ENCODE measurements around the gene LPIN3.

Gene LPIN3

DNA sequence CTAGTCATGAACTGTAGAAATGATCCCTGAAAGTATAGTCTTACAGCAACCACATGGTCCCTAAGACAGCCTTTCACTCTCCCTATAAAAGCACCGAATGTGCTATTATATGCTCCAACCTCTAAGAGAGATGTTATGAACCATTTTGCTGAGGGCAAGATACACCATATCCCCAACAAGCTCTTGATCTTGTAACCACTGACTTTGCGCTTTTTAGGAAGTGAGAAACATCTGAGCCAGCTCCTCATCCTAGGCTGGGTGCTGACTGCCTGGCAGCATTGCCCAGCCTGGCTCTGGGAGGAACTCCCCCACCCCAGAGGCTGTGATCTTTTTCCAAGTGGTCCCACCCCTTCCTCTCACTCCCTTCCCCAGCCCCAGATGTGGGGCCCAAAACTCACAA lies 29.1 kb downstream of the LPIN3 start:
- no peak overlapping the region for H3K9ac ChIP-seq (ENCODE audit: low read length)
- peaks cover 12% of the 10 kb centered on the region for H3K9me3 ChIP-seq (ENCODE audit: control insufficient read depth, insufficient read depth, low read depth, low read length)
- H3K27me3 ChIP-seq (ENCODE audit: control insufficient read depth, insufficient read depth, low read length), result peaks cover 45% of the 10 kb centered on the region
- peaks cover 11% of the 10 kb centered on the region for H3K4me1 ChIP-seq (ENCODE audit: control insufficient read depth, insufficient read depth, low read length)
- no peaks in the 10 kb centered on the region for H3K36me3 ChIP-seq (ENCODE audit: control insufficient read depth, insufficient read depth, low read length)
- no peak overlapping the region for H3K27ac ChIP-seq (ENCODE audit: low read depth, low read length)
- no peak overlapping the region for H3K4me3 ChIP-seq (ENCODE audit: low read depth, low read length)

DNA sequence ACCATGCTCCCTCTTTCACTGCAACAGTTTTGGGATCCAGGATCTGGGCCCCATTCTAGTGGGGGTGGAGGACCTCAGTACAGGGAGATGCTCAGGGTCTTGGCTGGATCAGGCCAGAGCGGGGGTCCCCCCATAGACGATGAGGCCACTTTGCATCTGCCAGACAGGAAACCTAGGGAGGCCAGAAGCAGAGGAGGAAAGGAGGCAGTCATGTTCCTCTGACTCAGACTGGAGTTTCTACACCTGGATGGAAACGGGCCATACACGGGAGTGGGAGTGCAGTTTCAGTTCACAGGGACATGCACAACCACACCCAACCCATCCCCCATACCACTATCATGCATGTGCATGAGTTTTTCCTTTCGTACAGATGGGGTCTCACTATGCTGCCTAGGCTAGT lies 29.6 kb downstream of the LPIN3 start:
- H3K4me1 ChIP-seq (ENCODE audit: control insufficient read depth, insufficient read depth, low read length), result peaks cover 11% of the 10 kb centered on the region
- H3K9ac ChIP-seq (ENCODE audit: low read length), result no peak overlapping the region
- H3K27ac ChIP-seq (ENCODE audit: low read depth, low read length), result no peak overlapping the region
- H3K36me3 ChIP-seq (ENCODE audit: control insufficient read depth, insufficient read depth, low read length), result no peaks in the 10 kb centered on the region
- H3K9me3 ChIP-seq (ENCODE audit: control insufficient read depth, insufficient read depth, low read depth, low read length), result peaks cover 12% of the 10 kb centered on the region
- peaks cover 40% of the 10 kb centered on the region for H3K27me3 ChIP-seq (ENCODE audit: control insufficient read depth, insufficient read depth, low read length)
- H3K4me3 ChIP-seq (ENCODE audit: low read depth, low read length), result no peak overlapping the region

DNA sequence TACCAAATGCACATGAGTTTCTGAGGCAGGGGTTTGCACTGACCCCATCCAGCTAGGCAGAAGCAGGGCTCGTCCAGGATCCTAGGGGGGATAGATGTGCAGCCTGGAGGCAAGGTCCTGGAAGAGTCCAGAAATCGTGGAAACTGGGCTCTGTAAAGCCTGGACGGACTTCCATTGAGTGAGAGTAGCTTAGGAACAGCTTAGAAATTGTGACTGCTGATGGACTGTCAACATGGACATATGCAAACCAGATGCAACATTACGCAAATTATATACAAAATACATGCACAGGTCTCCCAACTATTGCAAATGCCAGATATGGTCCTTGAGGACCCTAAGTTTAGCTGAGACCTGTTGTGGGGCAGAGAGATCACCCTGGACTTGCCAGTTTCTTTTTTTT lies 30.8 kb downstream of the LPIN3 start:
- Histone ChIP-seq H3K27me3 (ENCODE audit: control insufficient read depth, insufficient read depth, low read length) (peaks cover 28% of the 10 kb centered on the region), H3K9ac (ENCODE audit: low read length) (no peak overlapping the region), H3K9me3 (ENCODE audit: control insufficient read depth, insufficient read depth, low read depth, low read length) (peaks cover 12% of the 10 kb centered on the region), H3K4me3 (ENCODE audit: low read depth, low read length) (no peak overlapping the region), H3K36me3 (ENCODE audit: control insufficient read depth, insufficient read depth, low read length) (no peaks in the 10 kb centered on the region), H3K27ac (ENCODE audit: low read depth, low read length) (no peak overlapping the region), H3K4me1 (ENCODE audit: control insufficient read depth, insufficient read depth, low read length) (peaks cover 8% of the 10 kb centered on the region)

DNA sequence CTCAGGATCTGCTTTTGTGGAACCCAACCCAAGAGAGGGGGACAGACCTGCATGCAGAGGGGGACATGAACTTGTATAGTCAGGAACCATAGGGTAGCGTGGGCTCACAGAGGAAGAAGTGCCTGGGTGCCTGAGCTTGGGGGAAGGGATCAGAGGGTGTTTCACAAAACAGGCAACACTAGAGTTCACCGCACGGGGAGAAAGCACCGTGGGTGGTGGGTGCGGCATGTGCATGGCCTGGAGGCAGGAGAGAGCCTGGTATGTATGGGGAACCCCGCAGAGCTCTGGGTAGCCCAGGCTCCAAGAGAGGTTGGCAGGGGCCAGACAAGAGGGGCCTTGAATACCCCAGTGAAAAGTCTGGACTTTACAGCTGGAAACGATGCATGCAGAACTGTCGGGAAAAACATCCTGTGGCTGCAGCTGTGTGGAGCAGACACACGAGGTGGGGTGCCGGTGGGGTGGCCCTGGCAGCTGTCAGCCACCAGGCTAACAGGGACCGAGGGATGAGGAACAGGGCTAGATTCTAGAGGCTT lies 32.7 kb downstream of the LPIN3 start:
- Histone ChIP-seq H3K9me3 (ENCODE audit: control insufficient read depth, insufficient read depth, low read depth, low read length) (peaks cover 12% of the 10 kb centered on the region), H3K9ac (ENCODE audit: low read length) (no peak overlapping the region), H3K27me3 (ENCODE audit: control insufficient read depth, insufficient read depth, low read length) (peaks cover 11% of the 10 kb centered on the region), H3K27ac (ENCODE audit: low read depth, low read length) (no peak overlapping the region), H3K36me3 (ENCODE audit: control insufficient read depth, insufficient read depth, low read length) (no peaks in the 10 kb centered on the region), H3K4me3 (ENCODE audit: low read depth, low read length) (no peak overlapping the region), H3K4me1 (ENCODE audit: control insufficient read depth, insufficient read depth, low read length) (no peaks in the 10 kb centered on the region)

DNA sequence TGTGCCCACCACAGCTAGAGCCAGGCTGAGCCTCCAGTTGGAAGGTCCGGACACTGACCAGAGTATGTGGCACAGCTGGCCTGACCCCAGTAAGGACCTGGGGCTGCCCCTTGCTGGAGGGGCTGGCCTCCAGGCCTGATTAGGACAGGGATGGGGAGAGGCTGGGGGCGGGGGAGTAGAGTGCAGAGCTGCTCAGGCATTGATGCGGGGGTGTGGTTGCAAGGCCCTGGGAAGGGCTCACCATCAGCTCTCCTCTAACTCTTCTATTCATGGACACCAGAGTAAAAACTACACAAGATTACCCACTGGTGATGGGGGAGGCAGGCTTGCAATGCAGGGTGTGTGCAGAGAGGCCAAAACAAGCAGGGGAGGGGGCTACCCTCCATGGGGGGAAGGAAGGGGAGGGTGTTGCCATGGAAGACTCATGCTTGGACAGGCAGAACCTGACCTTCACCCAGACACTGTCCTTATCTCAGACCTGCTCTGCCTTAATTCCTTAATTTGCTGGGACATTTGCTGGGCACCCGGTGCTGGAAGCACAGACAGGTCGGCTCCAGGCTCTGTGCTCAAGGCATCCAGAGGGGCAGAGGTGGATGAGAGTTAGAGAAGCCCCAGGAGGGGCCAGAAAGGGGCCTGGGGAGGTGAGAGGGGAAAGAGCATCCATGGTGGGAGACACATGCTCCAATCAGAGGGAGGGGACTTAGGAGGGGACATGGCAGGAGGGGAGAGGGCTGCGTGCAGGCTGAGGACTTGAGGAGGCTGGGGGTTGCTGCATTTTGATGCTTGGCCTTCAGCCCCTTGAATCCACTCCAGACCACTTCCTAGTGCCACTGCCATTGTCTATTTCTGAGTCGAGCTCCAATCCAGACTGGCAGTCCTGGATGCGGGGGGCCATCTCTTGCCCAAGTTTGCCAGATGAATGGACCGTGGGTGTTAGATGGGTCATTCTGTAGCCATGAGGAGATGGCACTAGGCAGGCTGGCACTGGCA lies 33.6 kb downstream of the LPIN3 start:
- H3K9me3 ChIP-seq (ENCODE audit: control insufficient read depth, insufficient read depth, low read depth, low read length), result peaks cover 12% of the 10 kb centered on the region
- no peaks in the 10 kb centered on the region for H3K36me3 ChIP-seq (ENCODE audit: control insufficient read depth, insufficient read depth, low read length)
- H3K4me3 ChIP-seq (ENCODE audit: low read depth, low read length), result no peak overlapping the region
- peaks cover 7% of the 10 kb centered on the region for H3K27me3 ChIP-seq (ENCODE audit: control insufficient read depth, insufficient read depth, low read length)
- H3K4me1 ChIP-seq (ENCODE audit: control insufficient read depth, insufficient read depth, low read length), result no peaks in the 10 kb centered on the region
- H3K27ac ChIP-seq (ENCODE audit: low read depth, low read length), result no peak overlapping the region
- H3K9ac ChIP-seq (ENCODE audit: low read length), result no peak overlapping the region

DNA sequence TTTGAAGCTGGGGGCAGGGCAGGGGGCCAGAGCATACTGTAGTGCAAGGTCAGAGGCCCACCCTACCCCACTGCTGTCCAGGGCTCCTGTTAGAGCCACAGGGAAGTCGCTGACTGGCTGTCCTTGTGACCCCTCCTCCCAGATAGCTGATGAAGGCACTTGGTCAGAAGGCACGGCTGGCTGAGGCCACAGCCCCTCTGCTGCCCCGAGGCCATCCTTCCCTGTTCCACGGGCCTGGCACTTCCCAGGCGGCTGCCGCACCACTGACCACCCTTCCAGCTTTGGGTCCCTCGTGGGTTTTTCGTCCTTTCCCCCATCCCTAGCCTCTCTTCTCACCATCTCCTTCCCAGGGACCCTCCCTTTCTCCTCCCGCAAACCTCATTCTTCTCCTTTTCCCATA lies 35.2 kb downstream of the LPIN3 start:
- Histone ChIP-seq H3K9ac (ENCODE audit: low read length) (no peak overlapping the region), H3K9me3 (ENCODE audit: control insufficient read depth, insufficient read depth, low read depth, low read length) (peaks cover 12% of the 10 kb centered on the region), H3K27me3 (ENCODE audit: control insufficient read depth, insufficient read depth, low read length) (no peaks in the 10 kb centered on the region)

DNA sequence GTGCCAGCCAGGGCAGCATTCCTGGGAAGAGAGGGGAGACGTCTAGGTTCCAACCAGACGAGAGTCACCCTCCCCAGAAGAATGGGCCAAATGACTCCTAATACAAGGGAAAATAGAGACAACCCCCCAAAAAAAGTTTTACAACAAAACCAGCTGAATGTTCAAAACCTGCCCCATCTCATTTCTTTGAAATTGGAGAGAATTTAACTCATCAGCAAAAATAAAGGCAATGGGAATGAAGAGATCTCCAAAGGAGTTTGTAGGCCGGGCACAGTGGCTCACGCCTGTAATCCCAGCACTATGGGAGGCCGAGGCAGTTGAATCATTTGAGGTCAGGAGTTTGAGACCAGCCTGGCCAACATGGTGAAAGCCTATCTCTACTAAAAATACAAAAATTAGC lies 35.7 kb downstream of the LPIN3 start:
- Histone ChIP-seq H3K27me3 (ENCODE audit: control insufficient read depth, insufficient read depth, low read length) (no peaks in the 10 kb centered on the region), H3K9ac (ENCODE audit: low read length) (no peak overlapping the region), H3K27ac (ENCODE audit: low read depth, low read length) (no peak overlapping the region), H3K9me3 (ENCODE audit: control insufficient read depth, insufficient read depth, low read depth, low read length) (peaks cover 8% of the 10 kb centered on the region), H3K4me1 (ENCODE audit: control insufficient read depth, insufficient read depth, low read length) (no peaks in the 10 kb centered on the region), H3K4me3 (ENCODE audit: low read depth, low read length) (no peak overlapping the region), H3K36me3 (ENCODE audit: control insufficient read depth, insufficient read depth, low read length) (no peaks in the 10 kb centered on the region)

More for the DNA sequence above, 35.2 kb downstream of the LPIN3 start:
- Histone ChIP-seq H3K36me3 (ENCODE audit: control insufficient read depth, insufficient read depth, low read length) (no peaks in the 10 kb centered on the region), H3K4me3 (ENCODE audit: low read depth, low read length) (no peak overlapping the region), H3K4me1 (ENCODE audit: control insufficient read depth, insufficient read depth, low read length) (no peaks in the 10 kb centered on the region), H3K27ac (ENCODE audit: low read depth, low read length) (no peak overlapping the region)

DNA sequence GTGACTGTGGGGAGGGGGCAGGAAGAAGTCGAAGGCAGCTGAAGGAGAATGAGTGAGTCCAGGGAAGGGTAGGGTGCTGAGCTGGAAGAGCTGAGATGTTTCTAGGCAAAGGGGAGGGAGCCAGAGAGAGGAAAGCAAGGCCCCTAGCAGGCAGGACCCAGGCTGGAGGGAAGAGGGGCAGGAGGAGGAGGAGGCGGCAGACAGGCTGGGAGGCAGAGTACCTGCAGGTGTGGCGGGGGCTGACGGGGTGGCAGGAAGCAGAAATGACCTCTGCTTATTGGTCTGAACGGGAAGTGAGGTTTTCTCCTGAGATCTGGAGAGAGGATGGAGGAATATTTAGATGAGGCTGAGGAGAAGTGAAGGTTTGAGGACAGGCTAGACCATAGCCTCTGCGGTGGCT lies 36.7 kb downstream of the LPIN3 start:
- Histone ChIP-seq H3K27ac (ENCODE audit: low read depth, low read length) (no peak overlapping the region), H3K4me1 (ENCODE audit: control insufficient read depth, insufficient read depth, low read length) (no peaks in the 10 kb centered on the region), H3K9ac (ENCODE audit: low read length) (no peak overlapping the region), H3K27me3 (ENCODE audit: control insufficient read depth, insufficient read depth, low read length) (no peaks in the 10 kb centered on the region), H3K9me3 (ENCODE audit: control insufficient read depth, insufficient read depth, low read depth, low read length) (peaks cover 4% of the 10 kb centered on the region; the same call in 1 of the 2 replicates), H3K36me3 (ENCODE audit: control insufficient read depth, insufficient read depth, low read length) (no peaks in the 10 kb centered on the region), H3K4me3 (ENCODE audit: low read depth, low read length) (no peak overlapping the region)

DNA sequence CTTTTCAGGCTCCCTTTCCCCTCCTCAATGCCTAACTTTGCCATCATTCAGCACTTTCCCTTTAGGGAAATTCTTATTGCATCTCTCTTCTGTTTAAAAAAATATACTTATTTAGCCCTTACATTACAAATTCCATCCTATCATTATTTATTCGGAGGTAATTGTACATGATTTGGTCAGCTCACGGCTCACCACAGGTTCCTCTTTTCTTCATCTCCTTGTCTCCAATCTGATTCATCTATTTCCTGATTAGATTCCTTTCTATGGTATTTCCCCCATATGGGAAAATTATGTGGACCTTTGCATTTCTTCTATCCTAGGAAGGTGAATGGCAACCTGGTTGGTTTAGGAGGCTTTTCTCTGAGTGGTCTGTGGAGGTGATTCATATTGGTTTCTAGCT lies 38.9 kb downstream of the LPIN3 start:
- Histone ChIP-seq H3K27ac (ENCODE audit: low read depth, low read length) (no peak overlapping the region), H3K9me3 (ENCODE audit: control insufficient read depth, insufficient read depth, low read depth, low read length) (no peaks in the 10 kb centered on the region), H3K4me3 (ENCODE audit: low read depth, low read length) (no peak overlapping the region), H3K4me1 (ENCODE audit: control insufficient read depth, insufficient read depth, low read length) (no peaks in the 10 kb centered on the region), H3K27me3 (ENCODE audit: control insufficient read depth, insufficient read depth, low read length) (no peaks in the 10 kb centered on the region), H3K36me3 (ENCODE audit: control insufficient read depth, insufficient read depth, low read length) (no peaks in the 10 kb centered on the region), H3K9ac (ENCODE audit: low read length) (no peak overlapping the region)

DNA sequence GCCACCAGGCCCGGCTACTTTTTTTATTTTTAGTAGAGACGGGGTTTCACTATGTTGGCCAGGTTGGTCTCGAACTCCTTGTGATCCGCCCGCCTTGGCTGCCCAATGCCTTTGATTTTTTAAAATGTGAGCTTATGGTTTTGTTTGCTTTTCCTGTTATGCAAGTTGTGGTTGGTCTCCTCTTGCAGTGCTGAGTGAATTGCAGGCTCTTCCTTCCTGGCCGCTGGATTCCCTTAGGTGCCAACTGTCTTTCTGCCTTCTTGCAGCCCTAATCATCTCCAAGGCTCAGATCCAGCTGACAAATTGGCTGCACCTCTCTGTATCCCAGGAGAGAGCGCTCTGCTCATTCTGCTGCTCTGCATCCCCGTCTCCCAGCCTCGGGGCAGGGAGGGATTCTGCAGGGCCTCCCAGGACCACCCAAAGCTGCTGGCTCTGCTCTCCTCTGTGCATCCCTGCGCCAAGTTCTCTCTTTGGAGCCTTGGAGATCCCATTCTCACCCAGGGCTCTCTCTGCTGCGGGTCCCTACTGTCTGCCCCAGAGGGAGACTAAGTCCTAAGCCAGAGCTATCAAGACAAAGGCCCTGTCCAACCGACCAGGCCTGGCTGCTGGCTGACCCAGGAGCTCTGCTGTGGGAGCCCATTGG lies 40.1 kb downstream of the LPIN3 start:
- H3K27ac ChIP-seq (ENCODE audit: low read depth, low read length), result no peak overlapping the region
- H3K9me3 ChIP-seq (ENCODE audit: control insufficient read depth, insufficient read depth, low read depth, low read length), result no peaks in the 10 kb centered on the region
- H3K9ac ChIP-seq (ENCODE audit: low read length), result no peak overlapping the region
- no peak overlapping the region for H3K4me3 ChIP-seq (ENCODE audit: low read depth, low read length)
- no peaks in the 10 kb centered on the region for H3K4me1 ChIP-seq (ENCODE audit: control insufficient read depth, insufficient read depth, low read length)
- no peaks in the 10 kb centered on the region for H3K36me3 ChIP-seq (ENCODE audit: control insufficient read depth, insufficient read depth, low read length)
- no peaks in the 10 kb centered on the region for H3K27me3 ChIP-seq (ENCODE audit: control insufficient read depth, insufficient read depth, low read length)

DNA sequence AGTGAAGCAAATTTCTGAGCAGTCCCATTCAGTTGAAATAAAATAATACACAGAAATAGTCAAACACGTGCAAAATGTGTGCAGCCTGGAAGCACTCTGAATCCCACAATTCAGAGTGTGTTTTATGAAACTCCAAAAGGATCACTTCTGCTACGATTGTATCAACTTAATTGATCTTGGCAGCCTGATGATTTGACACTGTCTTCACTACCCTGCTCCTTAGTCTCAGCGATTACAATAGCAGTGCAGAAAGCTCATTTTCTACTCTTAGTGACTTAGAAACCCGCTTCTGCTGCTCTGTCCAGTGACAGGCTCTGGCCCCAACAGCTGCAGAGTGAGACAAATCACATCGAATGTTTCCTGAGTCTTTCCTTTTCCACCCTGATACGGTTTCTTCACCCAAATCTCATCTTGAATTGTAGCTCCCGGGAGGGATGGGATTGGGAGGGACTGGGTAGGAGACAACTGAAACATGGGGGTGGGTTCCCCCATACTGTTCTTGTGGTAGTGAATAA lies 42.2 kb downstream of the LPIN3 start:
- Histone ChIP-seq H3K9me3 (ENCODE audit: control insufficient read depth, insufficient read depth, low read depth, low read length) (no peaks in the 10 kb centered on the region), H3K4me3 (ENCODE audit: low read depth, low read length) (no peak overlapping the region), H3K27ac (ENCODE audit: low read depth, low read length) (no peak overlapping the region), H3K9ac (ENCODE audit: low read length) (no peak overlapping the region), H3K27me3 (ENCODE audit: control insufficient read depth, insufficient read depth, low read length) (no peaks in the 10 kb centered on the region), H3K36me3 (ENCODE audit: control insufficient read depth, insufficient read depth, low read length) (no peaks in the 10 kb centered on the region), H3K4me1 (ENCODE audit: control insufficient read depth, insufficient read depth, low read length) (peaks cover 5% of the 10 kb centered on the region; the same call in 1 of the 2 replicates)
